Measurements from ENCODE around the gene DTHD1. TPM values are rescaled to one million over a fixed set of nuclear protein-coding genes. Genes with fewer than 3 reads are reported as not detected.

DTHD1 gene
- total and polyA plus RNA-seq, 2 experiments from 2014 or later = not detected

GRCh38 chr4:36386691-36387090 is 105.3 kb downstream of the DTHD1 start:
- Histone ChIP-seq H3K9me2 (ENCODE audit: insufficient read depth) (no peaks in the 10 kb centered on the region), H3K9ac (no peak overlapping the region), H3K4me3 (no peak overlapping the region), H3K36me3 (ENCODE audit: low read depth) (no peaks in the 10 kb centered on the region), H3K27me3 (replicated peaks; ENCODE audit: insufficient read depth) (no peaks in the 10 kb centered on the region), H4K20me1 (ENCODE audit: insufficient read depth) (no peaks in the 10 kb centered on the region), H3K9me3 (ENCODE audit: low read depth) (no peaks in the 10 kb centered on the region), H2AFZ (no peak overlapping the region), H3K79me2 (ENCODE audit: insufficient read depth) (no peaks in the 10 kb centered on the region), H3K4me1 (ENCODE audit: insufficient read depth) (no peaks in the 10 kb centered on the region), H3K27ac (no peak overlapping the region), H3K4me2 (ENCODE audit: unreplicated experiment) (no peak overlapping the region), H3F3A (ENCODE audit: insufficient read depth) (no peaks in the 10 kb centered on the region)
- in situ Hi-C loops (cut with MboI) = no loop called here
- DNase-seq = no peak
- TF ChIP-seq EZH2phosphoT487 (IDR thresholded peaks at IDR 0.05; ENCODE audit: insufficient read depth, low read depth) = no peak
- TF ChIP-seq EZH2 (IDR thresholded peaks at IDR 0.05; ENCODE audit: insufficient read depth, poor library complexity, severe bottlenecking) = no peak

GRCh38 chr4:36388710-36389109 is 107.3 kb downstream of the DTHD1 start:
- Histone ChIP-seq H3K9me2 (ENCODE audit: insufficient read depth) (no peaks in the 10 kb centered on the region), H3K79me2 (ENCODE audit: insufficient read depth) (no peaks in the 10 kb centered on the region), H3K9me3 (ENCODE audit: low read depth) (no peaks in the 10 kb centered on the region), H4K20me1 (ENCODE audit: insufficient read depth) (no peaks in the 10 kb centered on the region), H3K27me3 (replicated peaks; ENCODE audit: insufficient read depth) (no peaks in the 10 kb centered on the region), H3K36me3 (ENCODE audit: low read depth) (no peaks in the 10 kb centered on the region), H2AFZ (no peak overlapping the region), H3K4me3 (no peak overlapping the region), H3F3A (ENCODE audit: insufficient read depth) (no peaks in the 10 kb centered on the region), H3K4me1 (ENCODE audit: insufficient read depth) (no peaks in the 10 kb centered on the region), H3K27ac (no peak overlapping the region), H3K4me2 (ENCODE audit: unreplicated experiment) (no peak overlapping the region), H3K9ac (no peak overlapping the region)
- no peak for DNase-seq
- TF ChIP-seq EZH2 (IDR thresholded peaks at IDR 0.05; ENCODE audit: insufficient read depth, poor library complexity, severe bottlenecking) = no peak
- no peak for TF ChIP-seq EZH2phosphoT487 (IDR thresholded peaks at IDR 0.05; ENCODE audit: insufficient read depth, low read depth)
- WGBS, 2 experiments (ENCODE audit: low coverage in 1 of 2, low lambda C conversion rate in 2 of 2, missing lambda C conversion rate in 2 of 2) = 24 to 31% methylated on average over 5 of the region's 5 CpGs
- in situ Hi-C loops (cut with MboI) = no loop called here

- no peak for TF ChIP-seq EZH2phosphoT487 (IDR thresholded peaks at IDR 0.05; ENCODE audit: insufficient read depth, low read depth)
- TF ChIP-seq EZH2 (IDR thresholded peaks at IDR 0.05; ENCODE audit: insufficient read depth, poor library complexity, severe bottlenecking) = no peak
These were observed 110.0 kb downstream of the DTHD1 start for GRCh38 chr4:36391411-36391810.

GRCh38 chr4:36392024-36392423 is 110.6 kb downstream of the DTHD1 start:
- WGBS, 2 experiments (ENCODE audit: low coverage in 1 of 2, low lambda C conversion rate in 2 of 2, missing lambda C conversion rate in 2 of 2) = 12 to 17% methylated on average over 1 of the region's 1 CpG
- TF ChIP-seq EZH2 (IDR thresholded peaks at IDR 0.05; ENCODE audit: insufficient read depth, poor library complexity, severe bottlenecking) = no peak
- TF ChIP-seq EZH2phosphoT487 (IDR thresholded peaks at IDR 0.05; ENCODE audit: insufficient read depth, low read depth) = no peak
- Histone ChIP-seq H3K4me1 (ENCODE audit: insufficient read depth) (no peaks in the 10 kb centered on the region), H3K4me3 (no peak overlapping the region), H3K9me2 (ENCODE audit: insufficient read depth) (no peaks in the 10 kb centered on the region), H3K27ac (no peak overlapping the region), H3F3A (ENCODE audit: insufficient read depth) (no peaks in the 10 kb centered on the region), H3K27me3 (replicated peaks; ENCODE audit: insufficient read depth) (no peaks in the 10 kb centered on the region), H4K20me1 (ENCODE audit: insufficient read depth) (no peaks in the 10 kb centered on the region), H3K36me3 (ENCODE audit: low read depth) (no peaks in the 10 kb centered on the region), H2AFZ (no peak overlapping the region), H3K9me3 (ENCODE audit: low read depth) (no peaks in the 10 kb centered on the region), H3K4me2 (ENCODE audit: unreplicated experiment) (no peak overlapping the region), H3K79me2 (ENCODE audit: insufficient read depth) (no peaks in the 10 kb centered on the region), H3K9ac (no peak overlapping the region)
- in situ Hi-C loops (cut with MboI) = no loop called here
- no peak for DNase-seq

More at GRCh38 chr4:36391411-36391810, 110.0 kb downstream of the DTHD1 start:
- no peak for DNase-seq
- Histone ChIP-seq H3F3A (ENCODE audit: insufficient read depth) (no peaks in the 10 kb centered on the region), H3K27me3 (replicated peaks; ENCODE audit: insufficient read depth) (no peaks in the 10 kb centered on the region), H3K36me3 (ENCODE audit: low read depth) (no peaks in the 10 kb centered on the region), H3K9me3 (ENCODE audit: low read depth) (no peaks in the 10 kb centered on the region), H3K4me1 (ENCODE audit: insufficient read depth) (no peaks in the 10 kb centered on the region), H3K9me2 (ENCODE audit: insufficient read depth) (no peaks in the 10 kb centered on the region), H4K20me1 (ENCODE audit: insufficient read depth) (no peaks in the 10 kb centered on the region), H3K4me3 (no peak overlapping the region), H3K27ac (no peak overlapping the region), H2AFZ (no peak overlapping the region), H3K9ac (no peak overlapping the region), H3K79me2 (ENCODE audit: insufficient read depth) (no peaks in the 10 kb centered on the region), H3K4me2 (ENCODE audit: unreplicated experiment) (no peak overlapping the region)
- in situ Hi-C loops (cut with MboI) = no loop called here
- 24 to 28% methylated on average over 2 of the region's 2 CpGs for WGBS, 2 experiments (ENCODE audit: low coverage in 1 of 2, low lambda C conversion rate in 2 of 2, missing lambda C conversion rate in 2 of 2)

- Histone ChIP-seq H3K9ac (no peak overlapping the region), H3K4me1 (ENCODE audit: insufficient read depth) (no peaks in the 10 kb centered on the region), H3K27me3 (replicated peaks; ENCODE audit: insufficient read depth) (no peaks in the 10 kb centered on the region), H3K9me3 (ENCODE audit: low read depth) (no peaks in the 10 kb centered on the region), H3K4me2 (ENCODE audit: unreplicated experiment) (no peak overlapping the region), H3K4me3 (no peak overlapping the region), H3K9me2 (ENCODE audit: insufficient read depth) (no peaks in the 10 kb centered on the region), H3F3A (ENCODE audit: insufficient read depth) (no peaks in the 10 kb centered on the region), H3K79me2 (ENCODE audit: insufficient read depth) (no peaks in the 10 kb centered on the region), H2AFZ (no peak overlapping the region), H3K27ac (no peak overlapping the region), H3K36me3 (ENCODE audit: low read depth) (no peaks in the 10 kb centered on the region), H4K20me1 (ENCODE audit: insufficient read depth) (no peaks in the 10 kb centered on the region)
- TF ChIP-seq EZH2 (IDR thresholded peaks at IDR 0.05; ENCODE audit: insufficient read depth, poor library complexity, severe bottlenecking) (no peak), EZH2phosphoT487 (IDR thresholded peaks at IDR 0.05; ENCODE audit: insufficient read depth, low read depth) (no peak)
- in situ Hi-C loops (cut with MboI) = no loop called here
- 18 to 22% methylated on average over 4 of the region's 4 CpGs for WGBS, 2 experiments (ENCODE audit: low coverage in 1 of 2, low lambda C conversion rate in 2 of 2, missing lambda C conversion rate in 2 of 2)
- no peak for DNase-seq
These were observed 111.5 kb downstream of the DTHD1 start for GRCh38 chr4:36392916-36393315.

Other genes starting within 250 kb of the DTHD1 start
- gene ARAP2, start 37.1 kb upstream of the DTHD1 start, total RNA-seq (2014; rRNA removed; shearing (Covaris generic)) = not detected in 2 replicates
- gene ARAP2, start 37.1 kb upstream of the DTHD1 start, polyA plus RNA-seq (2016; fragmentation: Nextera tagmentation; extraction: Ambion mirVana) = not detected in 2 replicates